ENCODE results near the gene RNU1-2.
"Not testable (repeated sequence)": the region's sequence is repeated elsewhere in the genome, so short reads cannot be mapped to it uniquely, and the experiment has no call there.

RNU1-2 gene

DNA sequence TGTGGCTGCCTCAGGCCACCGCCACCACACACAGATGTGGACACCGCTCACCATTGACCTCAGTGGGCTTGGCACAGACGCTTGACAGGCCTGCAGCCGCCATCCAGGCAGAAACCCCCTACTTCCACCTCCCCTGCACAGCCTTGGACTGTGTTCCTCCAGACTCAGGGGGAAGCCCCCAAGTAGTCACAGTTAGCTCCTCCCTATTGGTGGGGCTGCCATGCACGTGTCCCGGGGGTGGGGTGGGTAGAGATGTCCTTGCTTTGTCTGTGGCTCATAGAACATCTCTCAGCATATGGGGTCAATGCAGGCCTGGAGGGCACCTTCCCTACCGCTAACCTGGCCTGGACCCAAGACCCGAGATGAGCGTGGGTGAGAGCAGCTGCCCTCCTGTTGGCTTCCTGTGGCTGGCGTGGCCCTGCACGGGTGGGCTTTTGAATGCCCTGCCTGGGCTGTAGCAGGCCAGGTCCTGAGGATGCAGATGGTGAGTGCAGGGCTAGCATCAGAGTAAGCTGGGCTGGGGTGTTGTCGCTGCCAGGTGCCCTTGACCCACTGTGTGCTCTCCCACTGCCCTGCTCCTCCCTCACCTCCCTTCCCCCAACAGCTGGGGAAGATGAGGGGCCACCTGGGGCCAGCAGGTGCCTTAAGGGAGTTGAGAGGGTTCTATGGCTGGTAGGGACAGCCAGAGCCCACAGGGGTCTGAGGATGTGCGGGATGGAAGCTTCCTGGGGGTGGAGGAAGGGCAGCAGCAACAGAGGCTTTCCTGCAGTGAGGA is 32.1 kb downstream of the RNU1-2 start:
- DNase-seq, result no peak

DNA sequence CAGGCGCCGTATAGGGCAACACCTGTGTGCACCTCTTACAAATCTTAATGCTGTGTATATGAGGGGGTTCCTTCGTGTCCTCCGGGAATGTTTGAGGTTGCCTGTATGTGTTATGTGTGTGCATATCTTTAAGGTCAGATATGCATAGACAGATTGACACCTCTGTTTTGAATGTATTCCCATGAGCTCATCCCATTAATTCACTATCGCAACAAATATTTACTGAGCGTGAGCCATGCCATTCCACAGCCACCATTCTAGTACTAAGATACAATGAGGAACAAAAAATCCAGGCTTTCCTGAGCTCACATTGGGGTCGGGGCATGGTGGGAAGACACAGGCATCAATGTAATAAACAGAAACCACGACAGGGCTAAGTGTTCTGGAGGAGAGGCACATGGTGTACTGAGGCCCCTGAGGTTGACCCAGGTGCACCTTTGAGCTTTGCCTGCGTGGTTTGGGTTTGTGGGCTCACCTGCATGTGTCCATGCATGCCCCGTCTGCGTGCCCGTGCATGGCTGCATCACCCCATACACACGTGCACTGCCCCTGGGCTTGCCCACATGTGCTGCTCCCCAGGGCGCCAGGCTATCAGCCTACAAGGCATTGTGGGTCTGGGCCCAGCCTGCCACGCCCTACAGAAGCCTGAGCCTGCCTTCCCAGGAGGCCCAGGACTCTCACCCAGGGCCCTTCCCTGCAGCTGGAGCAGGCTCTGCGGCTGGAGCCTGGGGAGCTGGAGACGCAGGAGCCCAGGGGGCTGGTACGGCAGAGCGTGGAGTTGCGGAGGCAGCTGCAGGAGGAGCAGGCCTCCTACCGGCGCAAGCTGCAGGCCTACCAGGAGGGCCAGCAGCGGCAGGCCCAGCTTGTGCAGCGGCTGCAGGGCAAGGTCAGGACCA is 33.6 kb downstream of the RNU1-2 start:
- not testable (repeated sequence) for DNase-seq

GRCh38 chr1:16931206-16931934 is 35.6 kb downstream of the RNU1-2 start:
- DNase-seq, result not testable (repeated sequence)

DNA sequence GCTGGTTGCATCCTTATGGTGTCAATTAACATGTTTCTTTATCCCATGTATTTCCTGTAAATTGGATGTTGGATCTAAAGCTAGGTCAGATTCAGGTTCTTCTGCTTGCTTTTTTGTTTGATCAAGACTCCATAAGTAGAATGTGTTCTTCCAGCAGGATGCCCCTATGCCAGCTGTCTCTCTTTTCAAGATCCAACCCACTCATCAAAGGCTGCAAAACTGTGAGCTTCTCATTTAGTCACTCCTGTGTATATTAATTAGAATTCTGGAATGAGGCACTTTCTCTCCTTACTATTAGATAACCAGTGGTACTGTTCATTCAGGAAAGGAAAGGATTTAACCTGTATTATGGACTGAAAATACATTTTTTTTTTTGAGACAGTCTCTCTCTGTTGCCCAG is 38.2 kb downstream of the RNU1-2 start:
- not testable (repeated sequence) for DNase-seq

GRCh38 chr1:16936580-16936979 is 40.8 kb downstream of the RNU1-2 start:
- not testable (repeated sequence) for DNase-seq

DNA sequence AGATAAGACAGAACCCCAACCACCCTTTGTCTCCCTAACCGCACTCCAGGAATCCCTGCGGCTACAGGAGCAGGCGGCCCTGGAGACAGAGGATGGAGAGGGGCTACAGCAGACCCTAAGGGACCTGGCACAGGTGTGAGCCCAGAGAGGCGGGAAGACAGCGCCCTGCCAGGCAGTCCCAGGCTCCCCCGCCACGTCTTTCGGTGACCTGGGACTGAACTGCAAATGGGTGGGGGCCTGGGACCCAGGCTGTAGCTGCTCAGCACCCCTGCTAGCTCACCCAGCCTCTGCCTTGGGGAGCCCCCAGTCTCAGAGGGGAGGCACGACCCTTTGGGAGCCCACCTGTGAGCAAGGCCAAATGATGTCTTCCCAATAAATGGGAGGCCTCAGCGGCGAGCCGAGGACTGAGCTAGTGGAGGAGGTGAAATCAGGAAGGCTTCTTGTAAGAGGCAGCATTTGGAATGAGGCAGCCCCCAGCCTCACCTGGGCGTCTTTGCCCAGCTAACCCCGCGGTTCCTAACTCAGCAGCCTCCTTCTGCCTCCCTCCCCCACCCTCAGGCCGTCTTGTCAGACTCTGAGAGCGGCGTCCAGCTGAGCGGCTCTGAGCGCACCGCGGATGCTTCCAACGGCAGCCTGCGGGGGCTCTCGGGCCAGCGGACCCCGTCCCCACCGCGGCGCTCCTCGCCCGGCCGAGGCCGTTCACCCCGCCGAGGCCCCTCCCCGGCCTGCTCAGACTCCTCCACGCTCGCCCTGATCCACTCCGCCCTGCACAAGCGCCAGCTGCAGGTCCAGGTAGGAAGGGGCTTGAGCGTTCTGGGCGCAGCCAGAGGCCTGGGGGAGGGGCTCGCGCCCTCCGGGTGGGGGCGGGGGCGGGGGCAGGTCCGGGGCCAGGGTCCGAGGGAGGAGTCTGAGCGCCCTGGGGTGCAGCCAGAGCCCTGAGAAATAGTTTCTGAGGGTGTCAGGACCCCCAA is 42.9 kb downstream of the RNU1-2 start:
- DNase-seq, result no peak

DNA sequence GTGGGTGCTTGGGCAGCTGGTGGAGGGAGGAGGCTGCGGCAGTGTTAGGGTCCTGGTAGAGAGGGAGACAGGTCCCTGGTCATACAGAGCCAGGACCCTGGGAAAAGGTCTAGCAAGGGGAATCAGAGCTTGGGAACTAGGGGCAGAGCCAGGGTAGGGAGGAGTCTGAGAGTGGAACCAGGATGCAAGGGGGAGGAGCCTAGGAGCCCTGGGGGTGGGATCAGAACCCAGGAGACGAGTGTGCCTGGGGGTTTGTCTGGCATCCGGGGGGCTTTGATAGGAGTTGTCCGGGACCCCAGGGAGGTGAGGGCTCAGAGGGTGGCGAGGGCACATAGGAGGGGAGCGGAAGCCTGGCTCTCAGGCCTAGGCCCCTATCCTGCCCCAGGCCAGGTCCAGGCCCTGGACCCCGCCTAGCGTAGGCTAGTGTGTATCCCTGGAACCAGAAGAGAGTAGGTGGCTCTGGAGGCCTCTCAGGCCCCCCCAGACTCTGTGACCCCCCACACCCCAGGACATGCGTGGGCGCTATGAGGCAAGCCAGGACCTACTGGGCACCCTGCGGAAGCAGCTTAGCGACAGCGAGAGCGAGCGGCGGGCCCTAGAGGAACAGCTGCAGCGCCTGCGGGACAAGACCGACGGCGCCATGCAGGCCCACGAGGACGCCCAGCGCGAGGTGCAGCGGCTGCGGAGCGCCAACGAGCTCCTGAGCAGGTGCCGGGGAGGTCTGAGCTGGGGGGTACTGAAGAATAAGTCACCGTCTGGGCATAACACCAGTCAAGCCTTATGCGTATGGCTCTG is 43.8 kb downstream of the RNU1-2 start:
- not testable (repeated sequence) for DNase-seq

- no peak for DNase-seq
Observed at GRCh38 chr1:16944038-16944437, 48.3 kb downstream of the RNU1-2 start.

DNA sequence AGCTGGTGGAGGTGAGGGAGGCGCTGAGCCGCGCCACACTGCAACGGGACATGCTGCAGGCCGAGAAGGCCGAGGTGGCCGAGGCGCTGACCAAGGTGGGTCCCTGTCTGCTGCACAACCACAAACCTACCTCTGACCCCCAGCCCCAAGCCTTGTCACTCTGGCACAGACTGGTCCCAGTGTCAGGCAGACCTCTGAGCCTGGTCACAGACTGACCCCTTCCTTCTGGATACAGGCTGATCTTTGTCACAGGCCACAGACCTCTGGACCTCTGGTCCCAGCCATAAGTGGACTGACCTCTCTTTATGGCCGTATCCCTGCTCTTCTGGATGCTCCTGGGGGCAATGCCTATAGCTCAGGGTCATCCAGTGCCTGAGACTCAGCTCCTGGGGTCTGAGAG is 49.7 kb downstream of the RNU1-2 start:
- DNase-seq, result not testable (repeated sequence)

Measured in NCI-H1092 (cell line).